KMS-11 (cell line): ENCODE results near the gene LOXL4.

Experiments
- H2AFZ ChIP-seq: fragments of 200-600 bp; sonication (generic); 2 replicates; pipeline ENCODE4 v1.6.1; 2016; ENCODE audit warnings: antibody characterized with exemption, mixed run types, low read depth
- H3K27ac ChIP-seq: fragments of 200-600 bp; sonication (generic); 2 replicates; pipeline ENCODE4 v1.6.1; 2016; ENCODE audit warnings: mild to moderate bottlenecking, mixed run types
- H3K27me3 ChIP-seq: fragments of 200-600 bp; sonication (generic); 2 replicates; pipeline ENCODE4 v1.6.1; 2017; ENCODE audit warnings: mild to moderate bottlenecking, low read depth, mixed run types, moderate library complexity; ENCODE audit not compliant: insufficient read depth
- H3K36me3 ChIP-seq: fragments of 200-600 bp; sonication (generic); 2 replicates; pipeline ENCODE4 v1.6.1; 2017; ENCODE audit warnings: mild to moderate bottlenecking, mixed run types; ENCODE audit not compliant: insufficient read depth
- H3K4me1 ChIP-seq: fragments of 200-600 bp; sonication (generic); 2 replicates; pipeline ENCODE4 v1.6.1; 2016; ENCODE audit warnings: mild to moderate bottlenecking, low read depth, mixed run types; ENCODE audit not compliant: poor library complexity, severe bottlenecking
- H3K4me2 ChIP-seq: fragments of 200-600 bp; sonication (generic); 2 replicates; pipeline ENCODE4 v1.7.0; 2016; ENCODE audit warnings: mild to moderate bottlenecking, mixed run types
- H3K4me3 ChIP-seq: fragments of 200-600 bp; sonication (generic); IDR thresholded peaks from 2 replicates; pipeline ENCODE4 v1.6.1; 2017; ENCODE audit warnings: low read depth, low read length, mixed read lengths; ENCODE audit not compliant: insufficient read depth
- H3K79me2 ChIP-seq: fragments of 200-600 bp; sonication (generic); 2 replicates; pipeline ENCODE4 v1.6.1; 2016; ENCODE audit warnings: low read depth, mixed run types; ENCODE audit not compliant: insufficient read depth
- H3K9ac ChIP-seq: fragments of 200-600 bp; sonication (generic); 2 replicates; pipeline ENCODE4 v1.6.1; 2016; ENCODE audit warnings: mild to moderate bottlenecking, mixed run types
- H4K20me1 ChIP-seq: fragments of 200-600 bp; sonication (generic); 2 replicates; pipeline ENCODE4 v1.6.1; 2016; ENCODE audit warnings: mild to moderate bottlenecking, mixed run types; ENCODE audit not compliant: insufficient read depth
- CTCF ChIP-seq: fragments of 200-600 bp; sonication (generic); conservative IDR thresholded peaks from 2 replicates; pipeline ENCODE4 v1.6.1; 2017; ENCODE audit warnings: low read depth, mild to moderate bottlenecking, antibody characterized with exemption, low read length, moderate library complexity, mixed read lengths

Gene LOXL4

GRCh38 chr10:98294270-98294627 is 26.3 kb upstream of the LOXL4 start:
- no peaks in the 10 kb centered on the region for H3K79me2 ChIP-seq
- no peak for TF ChIP-seq CTCF
- peaks cover 27% of the 10 kb centered on the region for H3K4me1 ChIP-seq
- no peaks in the 10 kb centered on the region for H3K36me3 ChIP-seq
- H3K27ac ChIP-seq = no peak overlapping the region
- H3K4me2 ChIP-seq = no peak overlapping the region
- H3K27me3 ChIP-seq = no peaks in the 10 kb centered on the region
- H2AFZ ChIP-seq = no peak overlapping the region
- no peaks in the 10 kb centered on the region for H4K20me1 ChIP-seq
- H3K9ac ChIP-seq = no peak overlapping the region
- H3K4me3 ChIP-seq = no peak overlapping the region

- H4K20me1 ChIP-seq = no peaks in the 10 kb centered on the region
- 0 out of 2 replicates have a peak overlapping the region, but pooled peaks have one; percentile 10 for H3K4me2 ChIP-seq
- no peak overlapping the region for H3K27ac ChIP-seq
- peaks cover 27% of the 10 kb centered on the region for H3K4me1 ChIP-seq
- H3K4me3 ChIP-seq = no peak overlapping the region
- H3K36me3 ChIP-seq = no peaks in the 10 kb centered on the region
- H3K9ac ChIP-seq = no peak overlapping the region
- no peaks in the 10 kb centered on the region for H3K27me3 ChIP-seq
- no peak overlapping the region for H2AFZ ChIP-seq
- TF ChIP-seq CTCF = no peak
- H3K79me2 ChIP-seq = no peaks in the 10 kb centered on the region
These were observed 25.7 kb upstream of the LOXL4 start for GRCh38 chr10:98293550-98294269.

- no peak overlapping the region for H3K27ac ChIP-seq
- no peaks in the 10 kb centered on the region for H4K20me1 ChIP-seq
- no peaks in the 10 kb centered on the region for H3K79me2 ChIP-seq
- peaks cover 27% of the 10 kb centered on the region for H3K4me1 ChIP-seq
- TF ChIP-seq CTCF = no peak
- H3K36me3 ChIP-seq = no peaks in the 10 kb centered on the region
- H3K9ac ChIP-seq = no peak overlapping the region
- no peaks in the 10 kb centered on the region for H3K27me3 ChIP-seq
- no peak overlapping the region for H2AFZ ChIP-seq
- no peak overlapping the region for H3K4me3 ChIP-seq
- no peak overlapping the region for H3K4me2 ChIP-seq
These were observed 25.0 kb upstream of the LOXL4 start for GRCh38 chr10:98292971-98293370.

- no peak overlapping the region for H2AFZ ChIP-seq
- no peak overlapping the region for H3K4me3 ChIP-seq
- no peak overlapping the region for H3K9ac ChIP-seq
- H3K4me1 ChIP-seq = peaks cover 15% of the 10 kb centered on the region
- TF ChIP-seq CTCF = no peak
- no peaks in the 10 kb centered on the region for H3K79me2 ChIP-seq
- H3K27ac ChIP-seq = no peak overlapping the region
- no peaks in the 10 kb centered on the region for H3K27me3 ChIP-seq
- H4K20me1 ChIP-seq = no peaks in the 10 kb centered on the region
- H3K36me3 ChIP-seq = no peaks in the 10 kb centered on the region
- H3K4me2 ChIP-seq = no peak overlapping the region
These were observed 21.8 kb upstream of the LOXL4 start for GRCh38 chr10:98289802-98290209.
